GM04503 (cell line): ENCODE measurements around the gene NBAS.

ENCODE experiments used
- DNase-seq: peaks from one replicate; pipeline ENCODE4 v3.0.0-alpha.2; 2012; ENCODE audit warnings: low read depth

NBAS gene

GRCh38 chr2:15166878-15167277, 394.3 kb downstream of the NBAS start:
- DNase-seq: no peak

- no peak for DNase-seq
Measured at GRCh38 chr2:15163326-15163725, 397.8 kb downstream of the NBAS start.

- DNase-seq: no peak
Measured at GRCh38 chr2:15162620-15163019, 398.5 kb downstream of the NBAS start.

GRCh38 chr2:15160201-15160991, 400.7 kb downstream of the NBAS start:
- DNase-seq: no peak

GRCh38 chr2:15159751-15160177, 401.4 kb downstream of the NBAS start:
- DNase-seq: no peak

GRCh38 chr2:15159206-15159605, 401.9 kb downstream of the NBAS start:
- no peak for DNase-seq

- no peak for DNase-seq
Measured at GRCh38 chr2:15158532-15158931, 402.6 kb downstream of the NBAS start.

- no peak for DNase-seq
Measured at GRCh38 chr2:15158100-15158499, 403.0 kb downstream of the NBAS start.

- DNase-seq: no peak
Measured at GRCh38 chr2:15155959-15156574, 405.1 kb downstream of the NBAS start.

- no peak for DNase-seq
Measured at GRCh38 chr2:15154297-15154696, 406.8 kb downstream of the NBAS start.

GRCh38 chr2:15152382-15152781, 408.8 kb downstream of the NBAS start:
- DNase-seq: no peak

GRCh38 chr2:15149063-15149462, 412.1 kb downstream of the NBAS start:
- no peak for DNase-seq

- no peak for DNase-seq
Measured at GRCh38 chr2:15147591-15147990, 413.5 kb downstream of the NBAS start.

GRCh38 chr2:15146960-15147359, 414.2 kb downstream of the NBAS start:
- no peak for DNase-seq

GRCh38 chr2:15145919-15146318, 415.2 kb downstream of the NBAS start:
- no peak for DNase-seq

- DNase-seq: no peak
Measured at GRCh38 chr2:15145046-15145817, 415.9 kb downstream of the NBAS start.

GRCh38 chr2:15142069-15142689, 419.0 kb downstream of the NBAS start:
- no peak for DNase-seq

GRCh38 chr2:15141211-15141610, 419.9 kb downstream of the NBAS start:
- no peak for DNase-seq

- no peak for DNase-seq
Measured at GRCh38 chr2:15136639-15137038, 424.5 kb downstream of the NBAS start.

GRCh38 chr2:15134957-15135356, 426.2 kb downstream of the NBAS start:
- DNase-seq: no peak

- DNase-seq: no peak
Measured at GRCh38 chr2:15133461-15133860, 427.7 kb downstream of the NBAS start.

- DNase-seq: no peak
Measured at GRCh38 chr2:15128846-15129245, 432.3 kb downstream of the NBAS start.

- no peak for DNase-seq
Measured at GRCh38 chr2:15127876-15128275, 433.3 kb downstream of the NBAS start.
